Smooth muscle cell (in vitro differentiated cells): Measurements from ENCODE around the gene KL. TPM values are rescaled to one million over a fixed set of nuclear protein-coding genes. Genes with fewer than 3 reads are reported as not detected.

ENCODE experiments used
- DNase-seq: peaks from one replicate; lab custom pipeline; 2025; ENCODE audit not compliant: unreplicated experiment; lab: John Stamatoyannopoulos, UW
- H2AFZ ChIP-seq: fragments of 200-600 bp; sonication (generic); 2 replicates; pipeline ENCODE4 v1.6.0; 2016; ENCODE audit warnings: antibody characterized with exemption, low read depth, mild to moderate bottlenecking
- H3F3A ChIP-seq: fragments of 200-600 bp; sonication (generic); 2 replicates; pipeline ENCODE4 v1.6.0; 2017; ENCODE audit warnings: antibody characterized with exemption, low read depth
- H3K27ac ChIP-seq: fragments of 200-600 bp; sonication (generic); 2 replicates; pipeline ENCODE4 v1.5.1; 2016; ENCODE audit warnings: low read depth, mild to moderate bottlenecking
- H3K27me3 ChIP-seq: fragments of 200-600 bp; sonication (generic); 2 replicates; pipeline ENCODE4 v1.6.1; 2016; ENCODE audit warnings: low read depth, mild to moderate bottlenecking
- H3K36me3 ChIP-seq: fragments of 200-600 bp; sonication (generic); 2 replicates; pipeline ENCODE4 v1.5.1; 2016; ENCODE audit warnings: low read depth
- H3K4me1 ChIP-seq: fragments of 200-600 bp; sonication (generic); 2 replicates; pipeline ENCODE4 v1.5.1; 2016; ENCODE audit warnings: low read depth
- H3K4me2 ChIP-seq: fragments of 200-600 bp; sonication (generic); 2 replicates; pipeline ENCODE4 v1.6.0; 2016; ENCODE audit warnings: mild to moderate bottlenecking
- H3K4me3 ChIP-seq: fragments of 200-600 bp; sonication (generic); 2 replicates; pipeline ENCODE4 v1.5.1; 2016; ENCODE audit warnings: mild to moderate bottlenecking
- H3K79me2 ChIP-seq: fragments of 200-600 bp; sonication (generic); 2 replicates; pipeline ENCODE4 v1.6.0; 2016; ENCODE audit warnings: low read depth, mild to moderate bottlenecking
- H3K9ac ChIP-seq: fragments of 200-600 bp; sonication (generic); 2 replicates; pipeline ENCODE4 v1.6.0; 2016; ENCODE audit warnings: low read depth
- H3K9me3 ChIP-seq: fragments of 200-600 bp; sonication (generic); replicated peaks from 2 replicates; pipeline ENCODE4 v1.5.1; 2016; ENCODE audit warnings: low read depth
- H4K20me1 ChIP-seq: fragments of 200-600 bp; sonication (generic); 2 replicates; pipeline ENCODE4 v1.6.0; 2016; ENCODE audit warnings: low read depth
- CTCF ChIP-seq: fragments of 200-600 bp; sonication (generic); IDR thresholded peaks from 2 replicates; pipeline ENCODE4 v1.5.1; 2017; ENCODE audit warnings: borderline replicate concordance, mild to moderate bottlenecking, antibody characterized with exemption; ENCODE audit not compliant: insufficient read depth, poor library complexity, severe bottlenecking
- WGBS: methylation state at CpG from one replicate; pipeline ENCODE4 v1.1.7; 2016; ENCODE audit warnings: low lambda C conversion rate; 5-methylcytosine and 5-hydroxymethylcytosine counted together
- polyA plus RNA-seq: library from polyadenylated mRNA; unstranded; fragments of >200 nt; fragmentation: Nextera tagmentation; extraction: Ambion mirVana; gene quantifications from 2 replicates; pipeline ENCODE4 v1.2.1, GENCODE V29; 2016
- total RNA-seq: library from RNA; depleted of rRNA; stranded (reverse); fragments of >200 nt; gene quantifications from 2 replicates; pipeline ENCODE4 v1.2.3, GENCODE V29; 2014

KL gene
- total and polyA plus RNA-seq, 2 experiments from 2014 or later: 0.49 TPM; not detected in 1

- peaks cover 1% of the 10 kb centered on the region for H3K9me3 ChIP-seq
Observed at GRCh38 chr13:33092073-33092987, 76.1 kb downstream of the KL start.

GRCh38 chr13:33096886-33097605 lies 80.8 kb downstream of the KL start:
- Histone ChIP-seq H3K27ac (no peak overlapping the region), H3K4me1 (no peaks in the 10 kb centered on the region), H3K9ac (no peak overlapping the region), H3K27me3 (no peaks in the 10 kb centered on the region), H3K4me3 (no peak overlapping the region), H3F3A (no peaks in the 10 kb centered on the region), H3K9me3 (peaks cover 4% of the 10 kb centered on the region), H3K4me2 (no peak overlapping the region), H3K79me2 (no peaks in the 10 kb centered on the region), H2AFZ (no peak overlapping the region), H3K36me3 (peaks cover 5% of the 10 kb centered on the region), H4K20me1 (no peaks in the 10 kb centered on the region)
- no peak for TF ChIP-seq CTCF
- 100% methylated on average over 2 of the region's 2 CpGs for WGBS
- DNase-seq: no peak

More at GRCh38 chr13:33092073-33092987, 76.1 kb downstream of the KL start:
- Histone ChIP-seq H3K36me3 (no peaks in the 10 kb centered on the region), H3K27ac (no peak overlapping the region), H2AFZ (no peak overlapping the region), H3K4me1 (no peaks in the 10 kb centered on the region), H3K27me3 (no peaks in the 10 kb centered on the region), H3F3A (no peaks in the 10 kb centered on the region), H3K4me2 (no peak overlapping the region), H3K79me2 (no peaks in the 10 kb centered on the region), H4K20me1 (no peaks in the 10 kb centered on the region), H3K4me3 (no peak overlapping the region), H3K9ac (no peak overlapping the region)
- WGBS: 82% methylated on average over 11 of the region's 11 CpGs
- no peak for DNase-seq
- TF ChIP-seq CTCF: no peak

- H3K9ac ChIP-seq: no peak overlapping the region
- no peak overlapping the region for H3K4me2 ChIP-seq
- H3K4me3 ChIP-seq: no peak overlapping the region
- DNase-seq: no peak
- H3K36me3 ChIP-seq: peaks cover 5% of the 10 kb centered on the region
- no peaks in the 10 kb centered on the region for H3F3A ChIP-seq
- peaks cover 4% of the 10 kb centered on the region for H3K9me3 ChIP-seq
- WGBS: 78% methylated on average over 3 of the region's 3 CpGs
- H3K27ac ChIP-seq: no peak overlapping the region
- H4K20me1 ChIP-seq: no peaks in the 10 kb centered on the region
- H3K79me2 ChIP-seq: no peaks in the 10 kb centered on the region
- no peak for TF ChIP-seq CTCF
- H2AFZ ChIP-seq: no peak overlapping the region
- no peaks in the 10 kb centered on the region for H3K27me3 ChIP-seq
- no peaks in the 10 kb centered on the region for H3K4me1 ChIP-seq
Observed at GRCh38 chr13:33099860-33100259, 83.6 kb downstream of the KL start.
